Neural progenitor cell (in vitro differentiated cells): Measurements from ENCODE around the gene TRIM40. TPM values are rescaled to one million over a fixed set of nuclear protein-coding genes. Genes with fewer than 3 reads are reported as not detected.
"Not testable (repeated sequence)": the region's sequence is repeated elsewhere in the genome, so short reads cannot be mapped to it uniquely, and the experiment has no call there.

Experiments used
- DNase-seq: peaks from one replicate; pipeline ENCODE4 v3.0.0-alpha.2; 2016; ENCODE audit warnings: low spot score
- H2AFZ ChIP-seq: fragments of 200-600 bp; sonication (generic); replicated peaks from 2 replicates; pipeline ENCODE4 v1.6.1; 2016; ENCODE audit warnings: antibody characterized with exemption
- H3F3A ChIP-seq: fragments of 200-600 bp; sonication (generic); 2 replicates; pipeline ENCODE4 v1.6.1; 2016; ENCODE audit warnings: antibody characterized with exemption, low read depth
- H3K27ac ChIP-seq: fragments of 200-600 bp; sonication (generic); 2 replicates; pipeline ENCODE4 v1.5.1; 2016; ENCODE audit warnings: mild to moderate bottlenecking
- H3K27me3 ChIP-seq: fragments of 200-600 bp; sonication (generic); 2 replicates; pipeline ENCODE4 v1.6.1; 2016; ENCODE audit warnings: mild to moderate bottlenecking, moderate library complexity
- H3K36me3 ChIP-seq: fragments of 200-600 bp; sonication (generic); 2 replicates; pipeline ENCODE4 v1.5.1; 2016
- H3K4me1 ChIP-seq: fragments of 200-600 bp; sonication (generic); 2 replicates; pipeline ENCODE4 v1.6.1; 2016; ENCODE audit warnings: mixed run types
- H3K4me2 ChIP-seq: fragments of 200-600 bp; sonication (generic); 2 replicates; pipeline ENCODE4 v1.6.1; 2016
- H3K4me3 ChIP-seq: fragments of 200-600 bp; sonication (generic); 2 replicates; pipeline ENCODE4 v1.5.1; 2016
- H3K79me2 ChIP-seq: fragments of 200-600 bp; sonication (generic); 2 replicates; pipeline ENCODE4 v1.6.1; 2016; ENCODE audit warnings: low read depth
- H3K9ac ChIP-seq: fragments of 200-600 bp; sonication (generic); 2 replicates; pipeline ENCODE4 v1.6.1; 2016
- H3K9me3 ChIP-seq: fragments of 200-600 bp; sonication (generic); 2 replicates; pipeline ENCODE4 v1.5.1; 2016; ENCODE audit warnings: low read depth
- H4K20me1 ChIP-seq: fragments of 200-600 bp; sonication (generic); 2 replicates; pipeline ENCODE4 v1.6.1; 2016; ENCODE audit warnings: low read depth
- H3K27ac Mint-ChIP-seq: 3 replicates; pipeline ENCODE4 v1.8.0; 2021; ENCODE audit warnings: mixed read lengths
- H3K27me3 Mint-ChIP-seq: 2 replicates; pipeline ENCODE4 v1.8.0; 2022; ENCODE audit warnings: low read depth, mild to moderate bottlenecking, inconsistent platforms, moderate library complexity, mixed read lengths; ENCODE audit not compliant: insufficient read depth
- H3K36me3 Mint-ChIP-seq: 3 replicates; pipeline ENCODE4 v1.8.0; 2021; ENCODE audit warnings: mixed read lengths
- H3K4me1 Mint-ChIP-seq: 3 replicates; pipeline ENCODE4 v1.8.0; 2021; ENCODE audit warnings: mixed read lengths
- H3K4me3 Mint-ChIP-seq: 3 replicates; pipeline ENCODE4 v1.8.0; 2021; ENCODE audit warnings: mild to moderate bottlenecking, moderate library complexity, mixed read lengths
- H3K9me3 Mint-ChIP-seq: 3 replicates; pipeline ENCODE4 v1.8.0; 2020; ENCODE audit warnings: mixed read lengths
- EZH2 ChIP-seq: fragments of 200-600 bp; sonication (generic); IDR thresholded peaks from 2 replicates; pipeline ENCODE4 v1.6.1; 2017; ENCODE audit warnings: antibody characterized with exemption, mild to moderate bottlenecking, moderate library complexity
- EZH2phosphoT487 ChIP-seq: fragments of 200-600 bp; sonication (generic); IDR thresholded peaks from 2 replicates; pipeline ENCODE4 v1.6.1; 2017; ENCODE audit warnings: antibody characterized with exemption
- total RNA-seq: library from RNA; depleted of rRNA; stranded (reverse); fragments of >200 nt; gene quantifications from 2 replicates; pipeline ENCODE4 v1.2.3, GENCODE V29; 2015; ENCODE audit warnings: low replicate concordance
- TF ChIP-seq, protein P1 (sequence below): fragments of 200-600 bp; sonication (generic); IDR thresholded peaks from 2 replicates; pipeline ENCODE4 v1.5.1; 2017; ENCODE audit warnings: antibody characterized with exemption, mild to moderate bottlenecking

Gene TRIM40
- total RNA-seq, 1 donor from 2014 or later = not detected

DNA sequence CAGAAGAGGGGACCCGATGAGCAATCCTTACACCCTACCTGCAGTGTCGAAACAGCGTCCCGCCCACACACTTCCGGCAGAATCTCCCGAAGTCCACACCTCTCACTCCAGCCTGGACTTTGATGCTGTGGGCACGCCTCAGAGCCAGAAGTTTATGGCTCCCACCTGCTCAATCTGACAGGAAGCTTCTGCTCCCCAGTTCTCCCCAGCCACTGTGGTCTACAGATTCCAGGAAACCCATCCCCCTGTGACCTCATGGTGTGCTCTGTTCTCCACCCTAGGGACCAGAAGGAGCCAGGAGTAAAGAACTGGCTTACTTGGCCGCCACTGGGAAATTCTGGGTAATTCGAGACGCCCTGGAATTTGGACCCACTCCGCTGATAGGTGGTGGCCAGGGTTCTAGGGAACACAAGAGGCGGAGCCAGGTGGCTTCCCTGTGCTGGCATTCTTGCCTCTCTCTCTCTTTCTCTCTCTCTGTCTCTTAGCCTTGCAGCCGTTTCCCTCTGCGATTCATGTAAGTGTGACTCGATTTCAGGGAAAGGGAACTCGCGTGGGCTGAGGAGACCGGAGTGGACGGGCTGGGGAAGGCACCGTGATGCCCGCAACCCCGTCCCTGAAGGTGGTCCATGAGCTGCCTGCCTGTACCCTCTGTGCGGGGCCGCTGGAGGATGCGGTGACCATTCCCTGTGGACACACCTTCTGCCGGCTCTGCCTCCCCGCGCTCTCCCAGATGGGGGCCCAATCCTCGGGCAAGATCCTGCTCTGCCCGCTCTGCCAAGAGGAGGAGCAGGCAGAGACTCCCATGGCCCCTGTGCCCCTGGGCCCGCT is 27.4 kb downstream of the TRIM40 start, which contains the start of gene TRIM15:
Gene TRIM15 (plus strand): TSS at position 457 of the 828 bp plus-strand sequence. CDS start 139 bp downstream, at position 596.
- H3K9me3 Mint-ChIP-seq = no peaks in the 10 kb centered on the region
- H3K27me3 Mint-ChIP-seq = peaks cover 10% of the 10 kb centered on the region

DNA sequence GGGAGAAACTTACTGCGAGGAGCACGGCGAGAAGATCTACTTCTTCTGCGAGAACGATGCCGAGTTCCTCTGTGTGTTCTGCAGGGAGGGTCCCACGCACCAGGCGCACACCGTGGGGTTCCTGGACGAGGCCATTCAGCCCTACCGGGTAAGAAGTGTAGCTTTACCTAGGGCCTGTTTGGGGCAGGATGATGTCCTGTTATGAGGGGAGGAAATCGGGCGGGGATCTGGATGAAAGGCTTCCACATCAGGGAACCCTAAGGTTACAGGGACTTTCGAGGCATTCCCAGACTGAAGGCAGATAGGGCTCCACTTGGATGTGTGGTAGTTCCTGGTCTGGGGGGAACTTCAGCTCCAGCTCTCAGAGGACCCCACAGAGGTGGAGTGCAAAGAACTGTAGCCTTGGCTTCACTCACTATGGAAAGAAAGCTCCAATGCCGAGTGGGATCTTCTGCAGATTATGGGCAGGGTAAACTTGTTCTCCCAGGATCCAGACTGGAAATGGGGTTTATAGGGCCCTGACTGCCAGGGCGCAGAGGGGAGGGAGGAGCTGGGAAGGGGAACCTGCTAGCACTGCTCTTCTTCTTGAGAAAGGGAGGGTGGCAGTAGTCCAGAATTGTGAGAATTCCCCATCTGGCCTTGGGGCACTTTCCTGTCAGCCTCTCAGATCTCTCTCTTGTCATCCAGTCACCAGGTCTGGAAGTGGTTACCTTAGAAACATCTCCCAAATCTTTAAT is 28.1 kb downstream of the TRIM40 start:
- Histone ChIP-seq H3K27ac (no peak overlapping the region), H3K79me2 (no peaks in the 10 kb centered on the region), H3K4me2 (no peak overlapping the region), H3K4me3 (no peak overlapping the region), H3K27me3 (peaks cover 37% of the 10 kb centered on the region), H3K4me1 (no peaks in the 10 kb centered on the region), H3K9ac (no peak overlapping the region), H2AFZ (no peak overlapping the region), H3F3A (no peaks in the 10 kb centered on the region), H3K9me3 (no peaks in the 10 kb centered on the region), H3K36me3 (no peaks in the 10 kb centered on the region), H4K20me1 (no peaks in the 10 kb centered on the region)
- Mint-ChIP-seq H3K9me3 (no peaks in the 10 kb centered on the region), H3K27me3 (peaks cover 13% of the 10 kb centered on the region), H3K4me1 (no peaks in the 10 kb centered on the region), H3K27ac (no peak overlapping the region), H3K4me3 (no peak overlapping the region), H3K36me3 (no peaks in the 10 kb centered on the region)
- TF ChIP-seq, protein P1, sequence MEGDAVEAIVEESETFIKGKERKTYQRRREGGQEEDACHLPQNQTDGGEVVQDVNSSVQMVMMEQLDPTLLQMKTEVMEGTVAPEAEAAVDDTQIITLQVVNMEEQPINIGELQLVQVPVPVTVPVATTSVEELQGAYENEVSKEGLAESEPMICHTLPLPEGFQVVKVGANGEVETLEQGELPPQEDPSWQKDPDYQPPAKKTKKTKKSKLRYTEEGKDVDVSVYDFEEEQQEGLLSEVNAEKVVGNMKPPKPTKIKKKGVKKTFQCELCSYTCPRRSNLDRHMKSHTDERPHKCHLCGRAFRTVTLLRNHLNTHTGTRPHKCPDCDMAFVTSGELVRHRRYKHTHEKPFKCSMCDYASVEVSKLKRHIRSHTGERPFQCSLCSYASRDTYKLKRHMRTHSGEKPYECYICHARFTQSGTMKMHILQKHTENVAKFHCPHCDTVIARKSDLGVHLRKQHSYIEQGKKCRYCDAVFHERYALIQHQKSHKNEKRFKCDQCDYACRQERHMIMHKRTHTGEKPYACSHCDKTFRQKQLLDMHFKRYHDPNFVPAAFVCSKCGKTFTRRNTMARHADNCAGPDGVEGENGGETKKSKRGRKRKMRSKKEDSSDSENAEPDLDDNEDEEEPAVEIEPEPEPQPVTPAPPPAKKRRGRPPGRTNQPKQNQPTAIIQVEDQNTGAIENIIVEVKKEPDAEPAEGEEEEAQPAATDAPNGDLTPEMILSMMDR = no peak
- TF ChIP-seq EZH2phosphoT487 (no peak), EZH2 (no peak)
- no peak for DNase-seq

More for the DNA sequence above, 27.4 kb downstream of the TRIM40 start, which contains the start of gene TRIM15:
- no peak for TF ChIP-seq EZH2
- TF ChIP-seq, protein P1 = no peak
- no peak for TF ChIP-seq EZH2phosphoT487
- Histone ChIP-seq H3K27me3 (peaks cover 37% of the 10 kb centered on the region), H3K4me3 (no peak within 1 kb of the TSS), H4K20me1 (no peaks in the 10 kb centered on the region), H3K4me2 (no peak within 1 kb of the TSS), H3K4me1 (no peaks in the 10 kb centered on the region), H3K36me3 (no peaks in the 10 kb centered on the region), H3K27ac (no peak within 1 kb of the TSS), H2AFZ (peak within 1 kb of the TSS; percentile 26), H3K9ac (no peak within 1 kb of the TSS), H3K79me2 (no peaks in the 10 kb centered on the region), H3K9me3 (no peaks in the 10 kb centered on the region), H3F3A (no peaks in the 10 kb centered on the region)
- H3K27ac Mint-ChIP-seq = no peak within 1 kb of the TSS
- peak within 1 kb of the TSS; percentile 1 for H3K4me3 Mint-ChIP-seq
- peak; percentile 13 for DNase-seq
- H3K36me3 Mint-ChIP-seq = no peaks in the 10 kb centered on the region
- no peaks in the 10 kb centered on the region for H3K4me1 Mint-ChIP-seq

DNA sequence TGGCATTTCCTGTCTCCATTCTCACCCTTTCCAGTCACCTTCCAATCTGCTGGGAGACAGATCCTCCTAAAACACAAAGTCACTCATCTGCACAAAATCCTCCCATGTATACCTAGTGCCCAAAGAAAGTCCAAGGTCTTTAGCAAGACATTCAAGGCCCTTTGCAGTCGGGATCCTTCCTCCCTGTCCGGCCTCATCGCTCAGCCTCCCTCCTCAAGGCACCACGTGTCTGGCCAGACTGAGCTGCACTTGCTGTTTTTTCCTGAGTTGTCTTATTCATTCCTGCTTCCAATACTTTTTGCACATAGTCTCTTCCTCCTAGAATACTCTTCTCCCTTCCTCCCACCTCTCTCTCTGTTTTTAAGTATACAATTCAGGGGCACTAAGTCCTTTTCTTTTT is 28.8 kb downstream of the TRIM40 start:
- H4K20me1 ChIP-seq = no peaks in the 10 kb centered on the region
- TF ChIP-seq EZH2phosphoT487 (no peak), EZH2 (no peak)
- TF ChIP-seq, protein P1 = no peak
- H3K9me3 ChIP-seq = no peaks in the 10 kb centered on the region
- H3K27me3 ChIP-seq = peaks cover 39% of the 10 kb centered on the region
- H3K4me2 ChIP-seq = no peak overlapping the region
- Mint-ChIP-seq H3K9me3 (no peaks in the 10 kb centered on the region), H3K36me3 (no peaks in the 10 kb centered on the region), H3K27me3 (peaks cover 14% of the 10 kb centered on the region), H3K27ac (no peak overlapping the region), H3K4me3 (no peak overlapping the region), H3K4me1 (no peaks in the 10 kb centered on the region)
- H3K9ac ChIP-seq = no peak overlapping the region
- H3K36me3 ChIP-seq = no peaks in the 10 kb centered on the region
- H3K4me3 ChIP-seq = no peak overlapping the region
- H3F3A ChIP-seq = no peaks in the 10 kb centered on the region
- no peak overlapping the region for H3K27ac ChIP-seq
- H3K4me1 ChIP-seq = no peaks in the 10 kb centered on the region
- DNase-seq = no peak
- H3K79me2 ChIP-seq = no peaks in the 10 kb centered on the region
- no peak overlapping the region for H2AFZ ChIP-seq

DNA sequence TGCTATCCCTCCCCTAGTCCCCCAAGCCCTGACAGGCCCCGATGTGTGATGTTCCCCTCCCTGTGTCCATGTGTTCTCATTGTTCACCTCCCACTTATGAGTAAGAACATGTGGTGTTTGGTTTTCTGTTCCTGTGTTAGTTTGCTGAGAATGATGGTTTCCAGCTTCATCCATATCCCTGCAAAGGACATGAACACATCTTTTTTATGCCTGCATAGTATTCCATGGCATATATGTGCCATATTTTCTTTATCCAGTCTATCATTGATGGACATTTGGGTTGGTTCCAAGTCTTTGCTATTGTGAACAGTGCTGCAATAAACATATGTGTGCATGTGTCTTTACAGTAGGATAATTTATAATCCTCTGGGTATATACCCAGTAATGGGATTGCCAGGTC is 29.3 kb downstream of the TRIM40 start:
- H3K4me1 ChIP-seq, H3K79me2 ChIP-seq, H3K36me3 ChIP-seq, H3K36me3 Mint-ChIP-seq, H3K4me3 ChIP-seq, H3K4me1 Mint-ChIP-seq, H4K20me1 ChIP-seq, H3K27ac Mint-ChIP-seq, H2AFZ ChIP-seq, DNase-seq, H3K9me3 ChIP-seq, H3K9me3 Mint-ChIP-seq, H3K9ac ChIP-seq, H3K27ac ChIP-seq, H3K4me2 ChIP-seq, H3K4me3 Mint-ChIP-seq, H3F3A ChIP-seq: not testable (repeated sequence)
- H3K27me3 ChIP-seq = peaks cover 44% of the 10 kb centered on the region
- peaks cover 18% of the 10 kb centered on the region for H3K27me3 Mint-ChIP-seq
